Ecto neural progenitor cell (in vitro differentiated cells): ENCODE measurements around the gene CCDC148.
"Not testable (repeated sequence)": the region's sequence is repeated elsewhere in the genome, so short reads cannot be mapped to it uniquely, and the experiment has no call there.

Experiments used
- DNase-seq: peaks from one replicate; pipeline ENCODE4 v3.0.0-alpha.2; 2018; ENCODE audit warnings: low spot score

CCDC148 gene

DNA sequence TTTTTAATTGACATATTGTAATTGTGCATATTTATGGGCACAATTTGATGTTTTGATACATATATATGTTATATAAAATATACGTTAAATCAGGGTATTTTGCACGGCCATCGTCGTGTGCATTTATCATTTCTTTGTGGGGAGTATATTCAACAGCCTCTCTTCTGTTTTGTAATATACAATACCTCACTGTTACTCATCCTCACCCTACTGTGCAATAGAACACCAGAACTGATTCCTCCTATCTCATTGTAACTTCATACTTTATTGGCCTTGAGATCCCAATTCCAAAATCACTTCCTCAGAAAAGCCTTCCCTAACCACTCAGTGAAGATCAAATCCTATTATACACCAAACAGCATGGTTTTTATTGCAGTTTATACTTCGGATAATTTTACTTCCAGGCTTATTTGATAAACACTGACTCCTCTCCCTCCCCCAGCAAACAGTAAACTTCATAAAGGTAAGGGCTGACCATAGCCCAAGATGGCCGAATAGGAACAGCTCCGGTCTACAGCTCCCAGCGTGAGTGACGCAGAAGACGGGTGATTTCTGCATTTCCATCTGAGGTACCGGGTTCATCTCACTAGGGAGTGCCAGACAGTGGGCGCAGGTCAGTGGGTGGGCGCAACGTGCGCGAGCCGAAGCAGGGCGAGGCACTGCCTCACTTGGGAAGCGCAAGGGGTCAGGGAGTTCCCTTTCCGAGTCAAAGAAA, 105.6 kb downstream of the CCDC148 start:
- DNase-seq = not testable (repeated sequence)

DNA sequence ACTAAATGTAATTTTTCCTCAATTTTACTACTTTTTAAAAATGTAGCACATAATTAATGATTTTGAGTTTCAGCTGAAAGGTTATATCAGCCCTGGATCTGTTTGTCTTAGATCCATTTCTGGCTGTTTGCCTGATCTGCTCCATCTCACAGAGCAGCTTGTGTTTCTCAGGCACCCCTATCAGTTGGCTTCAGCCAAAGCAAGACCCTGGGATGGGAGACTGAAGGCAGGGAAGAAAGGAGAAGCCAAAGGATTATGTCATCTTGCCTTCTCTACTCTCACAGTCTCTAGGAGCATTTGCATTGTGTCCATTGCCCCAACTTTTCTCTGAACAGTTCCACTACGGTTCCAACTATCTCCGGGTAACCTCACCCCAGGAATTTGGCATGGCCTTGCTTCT, 110.5 kb downstream of the CCDC148 start:
- DNase-seq = no peak

DNA sequence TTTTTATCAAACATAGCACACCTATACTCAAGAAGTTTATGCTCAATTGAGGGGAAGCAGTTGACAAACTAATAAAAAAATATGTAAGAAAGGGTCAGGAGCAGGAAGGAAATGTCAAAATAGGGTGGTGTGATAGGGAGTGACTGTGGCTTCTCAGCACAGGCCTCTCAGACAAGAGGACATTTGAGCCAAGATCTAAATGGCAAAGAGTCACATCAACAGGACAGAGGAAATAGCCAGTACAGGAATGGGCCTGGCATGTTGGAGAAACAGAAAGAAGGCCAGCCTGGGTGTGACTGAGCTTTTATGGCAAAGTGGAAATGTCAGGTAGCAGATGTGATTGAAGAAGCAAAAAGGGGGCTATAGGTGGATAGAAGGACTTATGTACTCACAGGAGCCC, 117.0 kb downstream of the CCDC148 start:
- DNase-seq = no peak

DNA sequence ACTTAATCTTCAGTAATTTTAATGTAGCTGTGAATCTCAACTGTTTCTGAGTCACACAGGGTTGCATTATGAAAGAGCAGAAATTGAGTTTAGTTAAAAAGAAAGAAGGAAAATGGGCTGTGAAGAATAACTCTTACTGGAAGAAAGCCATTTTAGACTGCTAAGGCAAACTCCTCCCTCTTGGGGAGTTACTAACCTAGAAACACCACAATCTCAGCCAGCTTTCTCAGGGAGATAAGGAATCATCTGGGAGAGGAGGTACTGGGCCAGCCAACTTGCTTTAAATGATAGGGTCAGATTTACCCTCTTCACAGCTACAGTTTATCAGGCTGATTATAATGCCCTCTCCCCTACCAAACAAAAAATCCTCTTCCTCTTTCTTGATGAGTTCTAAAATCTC, 119.5 kb downstream of the CCDC148 start:
- no peak for DNase-seq

DNA sequence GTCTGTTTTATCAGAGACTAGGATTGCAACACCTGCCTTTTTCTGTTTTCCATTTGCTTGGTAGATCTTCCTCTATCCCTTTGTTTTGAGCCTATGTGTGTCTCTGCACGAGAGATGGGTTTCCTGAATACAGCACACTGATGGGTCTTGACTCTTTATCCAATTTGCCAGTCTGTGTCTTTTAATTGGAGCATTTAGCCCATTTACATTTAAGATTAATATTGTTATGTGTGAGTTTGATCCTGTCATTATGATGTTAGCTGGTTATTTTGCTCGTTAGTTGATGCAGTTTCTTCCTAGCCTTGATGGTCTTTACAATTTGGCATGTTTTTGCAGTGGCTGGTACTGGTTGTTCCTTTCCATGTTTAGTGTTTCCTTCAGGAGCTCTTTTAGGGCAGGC, 124.8 kb downstream of the CCDC148 start:
- not testable (repeated sequence) for DNase-seq

GRCh38 chr2:158325782-158326340, 130.7 kb downstream of the CCDC148 start:
- no peak for DNase-seq

- DNase-seq = no peak
These were observed 131.3 kb downstream of the CCDC148 start for GRCh38 chr2:158325031-158325781.

DNA sequence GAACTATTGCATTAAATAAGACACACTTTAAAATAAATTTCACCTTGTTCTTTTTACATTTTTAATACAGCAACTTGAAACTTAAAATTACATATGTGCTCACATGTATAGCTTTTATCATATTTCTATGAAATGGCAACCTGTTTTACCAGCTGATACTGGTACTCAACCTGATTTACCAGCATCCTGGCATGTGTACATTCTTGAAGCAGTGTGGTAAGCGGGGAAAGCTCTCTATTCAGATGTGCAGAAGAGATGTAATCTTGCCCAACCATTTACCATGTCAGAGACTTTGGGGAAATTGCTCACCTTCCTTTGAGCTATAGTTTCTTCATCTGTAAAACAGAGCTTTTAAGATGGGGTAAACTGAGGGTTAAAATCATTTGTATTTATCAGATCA, 133.2 kb downstream of the CCDC148 start:
- no peak for DNase-seq

- no peak for DNase-seq
These were observed 135.3 kb downstream of the CCDC148 start for GRCh38 chr2:158321264-158321663.

DNA sequence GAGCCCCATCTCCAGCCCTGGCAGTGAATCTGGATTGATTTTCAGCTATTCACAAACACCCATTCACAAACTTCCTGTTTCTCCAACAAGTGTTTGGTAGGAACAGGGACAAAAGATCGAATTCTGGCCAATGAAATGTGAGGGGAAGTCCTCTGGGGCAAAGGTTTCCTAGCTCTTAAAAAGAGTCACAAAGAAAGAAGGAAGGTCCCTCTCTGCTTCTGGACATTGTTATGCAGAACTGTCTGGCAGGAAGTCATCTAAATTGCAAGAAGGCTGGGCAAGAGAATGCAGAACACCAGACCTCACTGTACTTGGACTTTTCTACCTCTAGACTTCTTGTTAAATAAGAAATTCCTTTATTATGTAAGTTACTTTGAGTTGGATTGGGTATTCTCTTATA, 137.3 kb downstream of the CCDC148 start:
- DNase-seq = no peak

GRCh38 chr2:158317642-158318041, 138.9 kb downstream of the CCDC148 start:
- no peak for DNase-seq

DNA sequence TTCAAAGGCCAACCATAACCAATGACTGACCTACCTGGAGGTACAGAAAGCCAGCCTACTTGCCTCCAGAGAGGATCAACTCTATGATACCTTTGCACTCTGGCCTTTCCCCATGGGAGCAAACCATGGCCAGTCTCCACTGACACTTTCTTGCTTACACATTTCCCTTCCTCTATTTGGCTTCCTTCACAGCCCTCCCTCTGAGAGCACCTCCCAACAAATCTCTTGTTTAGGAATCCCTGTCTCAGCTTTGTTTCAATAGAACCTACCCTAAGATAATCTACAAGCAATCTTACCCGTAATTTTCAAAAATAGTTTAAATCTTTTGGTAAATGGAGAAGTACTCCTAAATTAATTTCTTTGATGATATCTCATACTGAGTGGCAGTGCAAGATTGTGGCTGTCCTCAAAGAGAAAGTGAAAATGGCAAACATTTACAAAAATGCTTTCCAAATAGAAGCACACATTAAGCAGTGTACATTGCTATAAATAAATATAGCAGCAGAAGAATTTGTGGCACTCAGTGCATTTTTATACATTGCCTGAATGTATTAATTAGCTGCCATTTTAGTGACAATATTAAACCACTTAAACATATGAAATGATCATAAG, 140.6 kb downstream of the CCDC148 start:
- no peak for DNase-seq

DNA sequence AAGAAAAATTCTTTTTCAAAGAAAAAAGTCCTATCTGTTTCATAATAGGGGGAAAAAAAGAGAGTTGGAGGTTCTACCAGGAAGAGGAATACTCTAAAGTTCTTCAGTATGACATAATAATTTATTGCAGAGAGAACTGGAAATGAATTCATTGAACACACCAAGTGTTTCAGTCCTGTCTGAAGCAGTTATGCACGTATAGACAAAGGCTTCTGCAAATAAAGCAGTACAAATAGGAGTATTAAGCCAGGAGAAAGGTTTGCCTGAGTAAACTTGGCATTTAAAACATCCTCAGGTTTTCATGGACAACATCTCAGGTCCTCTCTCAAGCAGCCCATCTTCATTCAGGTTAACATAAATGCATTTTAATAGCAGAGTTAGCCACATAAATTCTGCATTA, 141.6 kb downstream of the CCDC148 start:
- DNase-seq = no peak

- DNase-seq = no peak
These were observed 142.8 kb downstream of the CCDC148 start for GRCh38 chr2:158313734-158314133.

- DNase-seq = no peak
These were observed 143.6 kb downstream of the CCDC148 start for GRCh38 chr2:158312981-158313380.

DNA sequence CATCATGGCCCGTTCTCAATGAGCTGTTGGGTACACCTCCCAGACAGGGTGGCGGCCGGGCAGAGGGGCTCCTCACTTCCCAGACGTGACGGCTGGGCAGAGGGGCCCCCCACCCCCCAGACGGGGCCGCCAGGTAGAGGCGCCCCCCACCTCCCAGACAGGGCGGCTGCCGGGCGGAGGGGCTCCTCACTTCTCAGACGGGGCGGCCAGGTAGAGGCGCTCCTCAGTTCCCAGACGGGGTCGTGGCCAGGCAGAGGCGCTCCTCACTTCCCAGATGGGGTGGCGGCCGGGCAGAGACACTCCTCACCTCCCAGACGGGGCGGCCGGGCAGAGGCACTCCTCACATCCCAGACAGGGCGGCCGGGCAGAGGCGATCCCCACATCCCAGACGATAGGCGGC, 146.1 kb downstream of the CCDC148 start:
- not testable (repeated sequence) for DNase-seq

- DNase-seq = no peak
These were observed 151.1 kb downstream of the CCDC148 start for GRCh38 chr2:158305501-158305900.

DNA sequence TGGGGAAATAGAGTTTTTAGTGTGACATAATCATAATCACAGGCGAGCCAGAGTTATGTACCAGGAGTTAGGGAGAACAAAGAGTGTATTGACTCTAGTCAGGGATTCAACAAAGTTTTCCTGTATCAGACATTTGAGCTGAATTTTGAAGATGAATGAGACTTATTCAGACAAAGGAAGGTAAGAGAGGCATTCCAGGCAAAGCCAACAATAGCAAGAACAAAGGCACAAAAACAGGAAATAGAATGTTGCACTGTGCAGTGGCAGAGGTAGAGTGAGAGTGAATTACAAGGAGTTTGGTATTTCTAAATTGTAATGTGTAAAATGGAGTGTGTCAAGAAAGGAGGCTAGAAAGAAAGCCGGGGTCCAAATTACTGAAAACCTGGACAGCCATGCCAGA, 156.2 kb downstream of the CCDC148 start:
- DNase-seq = no peak

GRCh38 chr2:158297606-158298005, 158.9 kb downstream of the CCDC148 start:
- no peak for DNase-seq

GRCh38 chr2:158297120-158297519, 159.4 kb downstream of the CCDC148 start:
- DNase-seq = no peak

DNA sequence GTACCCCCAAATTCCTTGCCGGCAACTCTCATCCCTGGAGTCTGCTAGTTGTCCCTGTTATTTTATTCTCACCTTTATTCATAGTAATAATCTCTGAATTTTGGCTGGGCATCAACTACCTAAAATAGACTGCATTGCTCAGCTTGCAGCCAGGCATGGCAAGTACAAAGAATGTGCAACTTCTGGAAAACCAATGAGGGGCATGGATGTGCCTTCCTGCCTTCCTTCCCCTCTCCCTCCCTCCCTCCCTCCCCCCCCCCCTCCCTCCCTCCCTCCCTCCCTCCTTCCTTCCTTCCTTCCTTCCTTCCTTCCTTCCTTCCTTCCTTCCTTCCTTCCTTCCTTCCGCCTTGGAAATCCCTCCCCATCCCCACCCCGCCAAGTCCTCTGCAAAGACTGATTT, 162.8 kb downstream of the CCDC148 start:
- no peak for DNase-seq

GRCh38 chr2:158291544-158292180, 164.9 kb downstream of the CCDC148 start:
- DNase-seq = no peak
